Natural killer cell (primary cell): Measurements from ENCODE around the gene KIF3C. TPM values are rescaled to one million over a fixed set of nuclear protein-coding genes. Genes with fewer than 3 reads are reported as not detected.
"Not testable (repeated sequence)": the region's sequence is repeated elsewhere in the genome, so short reads cannot be mapped to it uniquely, and the experiment has no call there.

Experiments used
- ATAC-seq, 3 donors: fragments of 150-1000 bp in 2 of 3; fragments of 200-7000 bp in 1 of 3; cut with Tn5 transposase; 1 replicate in 1 of 3; 2 replicates in 2 of 3; pipeline ENCODE4 v1.10.0; 2021; ENCODE audit warnings: mild to moderate bottlenecking in 2 of 3, moderate library complexity in 2 of 3
- DNase-seq, 2 donors: peaks; one replicate each; pipeline versions ENCODE4 v3.0.0 to v3.0.0-alpha.2; 2013 to 2021; ENCODE audit warnings: mixed read lengths in 1 of 2
- H3K27ac ChIP-seq: one replicate; pipeline ENCODE4 v1.5.1; 2013; ENCODE audit warnings: mild to moderate bottlenecking, low read length
- H3K27me3 ChIP-seq: one replicate; pipeline ENCODE4 v1.6.1; 2013; ENCODE audit warnings: low read length; ENCODE audit not compliant: control insufficient read depth, insufficient read depth
- H3K36me3 ChIP-seq: one replicate; pipeline ENCODE4 v1.6.1; 2013; ENCODE audit warnings: low read length; ENCODE audit not compliant: control insufficient read depth, insufficient read depth
- H3K4me1 ChIP-seq: one replicate; pipeline ENCODE4 v1.6.1; 2013; ENCODE audit warnings: low read length; ENCODE audit not compliant: control insufficient read depth, insufficient read depth
- H3K4me3 ChIP-seq: one replicate; pipeline ENCODE4 v1.5.1; 2013; ENCODE audit warnings: low read length
- H3K9me3 ChIP-seq: one replicate; pipeline ENCODE4 v1.6.1; 2013; ENCODE audit warnings: low read length; ENCODE audit not compliant: control insufficient read depth, insufficient read depth
- H3K27ac Mint-ChIP-seq, 2 donors: one replicate each; pipeline ENCODE4 v1.8.0; 2022; ENCODE audit warnings: mild to moderate bottlenecking in 2 of 2, mixed read lengths in 2 of 2, moderate library complexity in 1 of 2
- H3K27me3 Mint-ChIP-seq, 2 donors: one replicate each; pipeline ENCODE4 v1.8.0; 2022; ENCODE audit warnings: low read depth in 2 of 2, mixed read lengths in 2 of 2
- H3K36me3 Mint-ChIP-seq: one replicate; pipeline ENCODE4 v1.8.0; 2022; ENCODE audit warnings: mixed read lengths
- H3K4me1 Mint-ChIP-seq, 2 donors: one replicate each; pipeline ENCODE4 v1.8.0; 2022; ENCODE audit warnings: mixed read lengths in 2 of 2
- H3K4me3 Mint-ChIP-seq: one replicate; pipeline ENCODE4 v1.8.0; 2022; ENCODE audit warnings: mild to moderate bottlenecking, moderate library complexity, mixed read lengths
- H3K9me3 Mint-ChIP-seq, 2 donors: one replicate each; pipeline ENCODE4 v1.8.0; 2022; ENCODE audit warnings: mixed read lengths in 2 of 2
- whole genome bisulfite sequencing: methylation state at CpG from one replicate; pipeline ENCODE4 v1.1.7; 2013; ENCODE audit warnings: missing lambda C conversion rate; ENCODE audit not compliant: insufficient coverage; 5-methylcytosine and 5-hydroxymethylcytosine counted together
- intact Hi-C: fragments of 100-400 bp; cut with micrococcal nuclease; formaldehyde crosslinking; loops from one replicate; pipeline ENCODE4 v1.14.2; 2022
- total RNA-seq, 4 donors: library from RNA; stranded (reverse); fragments of 120-200 nt in 1 of 4; gene quantifications; one replicate each; pipeline versions ENCODE4 v1.2.3 to v1.2.4, GENCODE V29; 2013 to 2022
- TF ChIP-seq, protein P1 (sequence below): fragments of 200-600 bp; IDR thresholded peaks from one replicate; pipeline ENCODE4 v1.8.0; 2022; ENCODE audit warnings: antibody characterized with exemption

Gene KIF3C
- total RNA-seq, 3 donors from 2014 or later (not counting 1 experiment from before 2014, with no cell fraction given) = 4.4 to 6.8 (median 5.1) TPM

DNA sequence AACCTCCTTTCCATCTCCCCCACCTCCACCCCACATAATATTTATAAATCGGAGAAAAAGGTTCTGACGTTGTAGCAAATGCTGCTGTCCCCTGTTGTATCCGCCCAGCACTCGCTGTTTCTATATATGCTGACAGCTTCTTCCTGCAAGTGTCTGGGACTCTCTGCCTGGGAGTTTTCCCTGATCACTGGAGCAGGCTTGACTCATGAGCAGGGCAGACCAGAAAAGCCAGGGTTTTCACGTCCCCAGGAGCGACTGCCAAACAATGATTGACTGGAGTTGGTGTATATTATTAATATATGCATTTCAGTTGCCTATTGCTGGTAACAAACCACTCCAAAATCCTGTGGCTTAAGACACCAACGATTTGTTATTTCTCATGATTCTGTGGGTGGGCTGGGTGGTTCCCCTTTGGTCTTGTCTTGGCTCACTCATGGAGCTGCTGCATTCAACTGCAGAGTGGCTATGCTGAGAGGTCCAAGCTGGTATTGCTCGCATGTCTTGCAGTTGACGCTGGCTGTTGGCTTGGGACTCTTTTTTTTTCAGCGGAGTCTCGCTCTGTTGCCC lies 82.8 kb downstream of the KIF3C start:
- intact Hi-C loops = no loop called here
- WGBS = 86% methylated on average over 9 of the region's 11 CpGs
- H3K4me1 Mint-ChIP-seq = no peaks in the 10 kb centered on the region

DNA sequence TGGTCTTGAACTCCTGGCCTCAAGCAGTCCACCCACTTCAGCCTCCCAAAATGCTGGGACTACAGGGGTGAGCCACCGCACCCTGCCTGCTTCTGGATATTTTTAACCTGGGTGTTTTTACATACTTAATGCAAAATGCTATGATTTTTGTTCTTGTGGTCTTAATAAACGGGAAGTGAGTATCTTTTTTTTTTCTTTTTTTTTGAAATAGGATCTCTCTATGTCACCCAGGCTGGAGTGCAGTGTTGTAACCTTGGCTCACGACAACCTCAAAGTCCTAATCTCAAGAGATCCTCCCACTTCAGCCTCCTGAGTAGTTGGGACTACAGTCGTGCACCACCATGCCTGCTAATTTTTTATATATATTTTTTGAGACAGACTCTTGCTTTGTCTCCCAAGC lies 84.8 kb downstream of the KIF3C start:
- Histone ChIP-seq H3K36me3 (no peaks in the 10 kb centered on the region), H3K4me3 (no peak overlapping the region), H3K9me3 (no peaks in the 10 kb centered on the region), H3K27ac (no peak overlapping the region), H3K4me1 (no peaks in the 10 kb centered on the region), H3K27me3 (no peaks in the 10 kb centered on the region)
- TF ChIP-seq, protein P1, sequence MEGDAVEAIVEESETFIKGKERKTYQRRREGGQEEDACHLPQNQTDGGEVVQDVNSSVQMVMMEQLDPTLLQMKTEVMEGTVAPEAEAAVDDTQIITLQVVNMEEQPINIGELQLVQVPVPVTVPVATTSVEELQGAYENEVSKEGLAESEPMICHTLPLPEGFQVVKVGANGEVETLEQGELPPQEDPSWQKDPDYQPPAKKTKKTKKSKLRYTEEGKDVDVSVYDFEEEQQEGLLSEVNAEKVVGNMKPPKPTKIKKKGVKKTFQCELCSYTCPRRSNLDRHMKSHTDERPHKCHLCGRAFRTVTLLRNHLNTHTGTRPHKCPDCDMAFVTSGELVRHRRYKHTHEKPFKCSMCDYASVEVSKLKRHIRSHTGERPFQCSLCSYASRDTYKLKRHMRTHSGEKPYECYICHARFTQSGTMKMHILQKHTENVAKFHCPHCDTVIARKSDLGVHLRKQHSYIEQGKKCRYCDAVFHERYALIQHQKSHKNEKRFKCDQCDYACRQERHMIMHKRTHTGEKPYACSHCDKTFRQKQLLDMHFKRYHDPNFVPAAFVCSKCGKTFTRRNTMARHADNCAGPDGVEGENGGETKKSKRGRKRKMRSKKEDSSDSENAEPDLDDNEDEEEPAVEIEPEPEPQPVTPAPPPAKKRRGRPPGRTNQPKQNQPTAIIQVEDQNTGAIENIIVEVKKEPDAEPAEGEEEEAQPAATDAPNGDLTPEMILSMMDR = no peak
- Mint-ChIP-seq H3K36me3 (no peaks in the 10 kb centered on the region), H3K27ac (no peak overlapping the region), H3K9me3 (no peaks in the 10 kb centered on the region), H3K4me1 (no peaks in the 10 kb centered on the region), H3K27me3 (peaks cover 0 to 3% of the 10 kb centered on the region in 2 donors), H3K4me3 (no peak overlapping the region)
- DNase-seq (no peak), ATAC-seq (no peak)
- intact Hi-C loops = no loop called here
- 66% methylated on average over 3 of the region's 4 CpGs for WGBS

More for the DNA sequence above, 82.8 kb downstream of the KIF3C start:
- Mint-ChIP-seq H3K9me3 (no peaks in the 10 kb centered on the region), H3K27ac (no peak overlapping the region), H3K27me3 (peaks cover 0 to 3% of the 10 kb centered on the region in 2 donors), H3K4me3 (no peak overlapping the region), H3K36me3 (no peaks in the 10 kb centered on the region)
- DNase-seq (no peak), ATAC-seq (no peak)
- Histone ChIP-seq H3K27ac (no peak overlapping the region), H3K4me1 (no peaks in the 10 kb centered on the region), H3K9me3 (no peaks in the 10 kb centered on the region), H3K4me3 (no peak overlapping the region), H3K27me3 (no peaks in the 10 kb centered on the region), H3K36me3 (no peaks in the 10 kb centered on the region)
- TF ChIP-seq, protein P1 = no peak

DNA sequence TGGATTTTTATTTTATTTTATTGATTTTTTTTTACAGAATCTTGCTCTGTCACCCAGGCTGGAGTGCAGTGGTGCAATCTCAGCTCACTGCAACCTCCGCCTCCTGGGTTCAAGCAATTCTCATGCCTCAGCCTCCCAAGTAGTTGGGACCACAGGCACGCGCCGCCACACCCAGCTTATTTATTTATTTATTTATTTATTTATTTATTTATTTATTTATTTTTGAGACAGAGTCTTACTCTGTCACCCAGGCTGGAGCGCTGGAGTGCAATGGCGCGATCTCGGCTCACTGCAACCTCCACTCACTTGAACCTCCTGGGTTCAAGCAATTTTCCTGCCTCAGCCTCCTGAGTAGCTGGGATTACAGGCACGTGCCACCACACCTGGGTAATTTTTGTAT lies 86.0 kb downstream of the KIF3C start:
- H3K4me3 ChIP-seq, H3K4me1 Mint-ChIP-seq, H3K36me3 Mint-ChIP-seq, H3K27me3 Mint-ChIP-seq, DNase-seq, H3K9me3 ChIP-seq, H3K27ac Mint-ChIP-seq, ATAC-seq, intact Hi-C loops, H3K27me3 ChIP-seq, H3K9me3 Mint-ChIP-seq, H3K27ac ChIP-seq, H3K4me3 Mint-ChIP-seq, H3K36me3 ChIP-seq, H3K4me1 ChIP-seq: not testable (repeated sequence)
- 94% methylated on average over 6 of the region's 9 CpGs for WGBS

DNA sequence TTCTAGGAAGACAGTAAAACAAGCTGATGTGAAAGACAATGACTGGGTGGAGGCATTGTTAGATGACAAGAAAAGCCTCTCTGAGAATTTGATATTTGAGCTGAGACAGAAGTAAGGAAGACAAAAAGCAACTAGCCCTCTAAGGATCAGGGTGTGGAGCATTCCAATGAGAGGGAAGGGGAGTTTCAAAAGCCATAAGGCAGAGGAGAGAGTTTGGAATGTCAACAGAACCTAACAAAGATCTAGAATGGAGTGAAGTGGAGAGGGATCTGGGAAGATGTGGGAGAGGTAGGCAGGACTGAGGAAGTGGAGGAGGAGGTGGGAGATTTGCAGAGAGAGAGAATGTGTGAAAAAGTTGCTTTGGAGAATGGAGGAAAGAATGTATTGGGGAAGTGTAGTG lies 86.7 kb downstream of the KIF3C start:
- TF ChIP-seq, protein P1 = no peak
- ATAC-seq = no peak
- Mint-ChIP-seq H3K4me1 (no peaks in the 10 kb centered on the region), H3K27me3 (peaks cover 0 to 3% of the 10 kb centered on the region in 2 donors), H3K4me3 (no peak overlapping the region), H3K9me3 (no peaks in the 10 kb centered on the region), H3K36me3 (no peaks in the 10 kb centered on the region), H3K27ac (no peak overlapping the region)
- no peaks in the 10 kb centered on the region for H3K9me3 ChIP-seq
- no peak overlapping the region for H3K4me3 ChIP-seq
- no peak for DNase-seq
- no peaks in the 10 kb centered on the region for H3K4me1 ChIP-seq
- H3K36me3 ChIP-seq = no peaks in the 10 kb centered on the region
- H3K27ac ChIP-seq = no peak overlapping the region
- intact Hi-C loops = no loop called here
- H3K27me3 ChIP-seq = no peaks in the 10 kb centered on the region
